Hypothalamus (tissue), 51 donors: Measurements from ENCODE around the gene PROX1.

Experiments
- DNase-seq, 51 donors: peaks; one replicate each; lab custom pipeline; 2025; lab: John Stamatoyannopoulos, UW

The PROX1 gene

DNA sequence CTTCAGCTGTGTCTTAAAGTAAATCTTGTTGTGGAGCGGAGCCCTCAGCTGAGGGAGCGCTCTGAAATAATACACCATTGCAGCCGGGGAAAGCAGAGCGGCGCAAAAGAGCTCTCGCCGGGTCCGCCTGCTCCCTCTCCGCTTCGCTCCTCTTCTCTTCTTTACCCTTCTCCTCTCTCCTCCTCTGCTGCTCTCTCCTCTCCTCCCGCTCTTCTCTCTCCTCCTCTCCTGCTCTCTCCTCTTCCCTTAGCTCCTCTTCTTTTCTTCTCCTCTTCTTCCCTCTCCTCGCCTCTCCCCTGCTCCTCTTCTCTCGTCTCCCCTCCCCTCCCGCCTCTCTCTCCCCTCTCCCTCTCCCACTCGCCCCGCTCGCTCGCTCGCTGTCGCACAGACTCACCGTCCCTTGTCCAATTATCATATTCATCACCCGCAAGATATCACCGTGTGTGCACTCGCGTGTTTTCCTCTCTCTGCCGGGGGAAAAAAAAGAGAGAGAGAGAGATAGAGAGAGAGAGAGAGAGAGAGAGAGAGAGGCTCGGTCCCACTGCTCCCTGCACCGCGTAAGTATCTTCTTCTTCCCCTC lies at the start of gene PROX1:
TSS of gene PROX1 (plus strand) at position 47 of the 580 bp plus-strand sequence. CDS start 8,563 bp downstream, outside the sequence.
- peak in 8 of 51 donors; percentile 28 to 83 (median 54) for DNase-seq

DNA sequence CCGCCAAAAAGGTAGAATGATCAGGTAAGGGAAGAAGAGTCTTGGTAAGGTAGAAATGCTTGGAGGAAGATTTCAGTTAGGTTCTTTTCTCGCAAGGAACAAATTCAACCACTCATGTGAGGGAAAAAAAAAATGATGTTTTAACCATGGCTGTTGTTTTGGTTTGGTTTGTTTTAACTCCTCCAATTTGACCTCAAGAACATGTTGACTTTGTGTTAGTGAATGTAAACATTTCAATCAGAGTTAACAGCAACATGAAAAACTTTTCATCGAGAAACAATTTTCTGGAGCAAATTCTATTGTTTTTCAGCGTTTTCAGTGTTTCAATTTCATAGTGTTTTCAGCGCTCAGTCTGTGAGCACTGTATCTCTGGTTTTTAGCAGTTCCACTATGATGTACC lies 49.0 kb upstream of the PROX1 start:
- DNase-seq = no peak

DNA sequence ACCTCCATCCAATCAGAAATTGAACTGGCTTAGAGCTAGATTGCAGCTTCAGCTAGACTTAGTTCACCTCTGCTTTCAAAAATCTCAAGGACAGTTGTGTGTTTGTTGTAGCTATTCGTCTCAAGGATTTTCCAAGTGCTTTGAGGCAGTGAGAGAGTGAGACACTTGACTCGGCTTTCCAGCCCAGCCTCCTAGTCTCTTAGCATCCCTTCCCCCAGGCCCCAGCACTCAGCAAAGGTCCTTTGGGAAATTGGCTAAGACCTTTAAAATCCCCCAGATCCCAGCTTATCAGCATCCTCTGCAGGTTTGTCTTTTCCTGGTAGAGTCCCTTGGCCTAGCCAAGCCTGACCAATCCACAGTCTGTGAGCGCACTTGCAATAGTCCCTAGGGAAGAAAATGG lies 47.9 kb upstream of the PROX1 start:
- DNase-seq = no peak

DNA sequence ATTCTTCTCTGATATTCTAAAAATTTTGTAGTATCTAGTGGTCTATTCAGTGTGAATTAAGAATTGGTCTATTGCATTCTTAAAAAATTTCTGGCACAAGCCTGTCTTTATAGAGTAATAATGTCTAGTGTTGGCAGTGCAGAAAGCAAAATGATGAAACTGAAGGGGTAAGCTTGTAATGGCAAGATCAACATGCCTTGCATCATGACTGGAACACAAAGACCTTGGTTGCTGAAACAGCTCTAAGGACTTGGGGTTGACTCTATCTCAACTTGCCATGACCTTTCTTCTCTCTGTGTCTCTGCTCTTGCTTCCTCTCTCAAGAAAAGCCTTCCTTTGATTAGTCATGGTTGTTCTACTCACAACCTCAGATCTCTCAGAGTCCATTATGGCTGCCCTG lies 46.8 kb upstream of the PROX1 start:
- DNase-seq = no peak

GRCh38 chr1:213942061-213942460 lies 45.7 kb upstream of the PROX1 start:
- DNase-seq = no peak

DNA sequence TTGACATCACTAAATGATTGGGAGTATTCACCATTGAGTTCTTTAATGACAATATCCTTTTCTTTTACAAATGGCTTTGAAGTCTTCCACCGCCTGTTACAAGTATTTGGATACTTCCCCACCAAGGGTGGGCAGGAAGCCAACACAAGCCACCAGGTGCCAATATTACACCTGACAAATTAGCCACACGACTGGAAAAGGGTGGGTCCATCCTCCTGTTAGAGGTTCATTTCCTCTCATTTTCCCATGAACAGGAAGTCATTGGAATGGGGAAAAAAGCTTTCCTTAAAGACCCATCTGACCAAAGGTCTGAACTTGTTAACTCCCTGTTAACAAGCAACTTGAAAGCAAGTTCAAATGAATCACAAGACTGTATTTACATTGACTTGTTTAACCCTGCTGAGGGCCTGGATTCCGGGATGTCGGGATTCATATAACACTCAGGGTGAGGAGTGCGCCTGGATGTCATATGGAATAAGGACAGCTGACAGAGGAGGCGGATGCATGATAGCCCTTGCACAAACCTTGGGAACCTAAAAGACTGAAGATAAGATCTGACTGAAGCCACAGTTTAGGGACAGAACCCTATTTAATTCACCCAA lies 40.5 kb upstream of the PROX1 start:
- no peak for DNase-seq

- DNase-seq = no peak
Observed at GRCh38 chr1:213951876-213952275, 35.9 kb upstream of the PROX1 start.

GRCh38 chr1:213953806-213954205 lies 34.0 kb upstream of the PROX1 start:
- DNase-seq = no peak

GRCh38 chr1:213956295-213956770 lies 31.4 kb upstream of the PROX1 start:
- DNase-seq = no peak

GRCh38 chr1:213958346-213958745 lies 29.4 kb upstream of the PROX1 start:
- no peak for DNase-seq

DNA sequence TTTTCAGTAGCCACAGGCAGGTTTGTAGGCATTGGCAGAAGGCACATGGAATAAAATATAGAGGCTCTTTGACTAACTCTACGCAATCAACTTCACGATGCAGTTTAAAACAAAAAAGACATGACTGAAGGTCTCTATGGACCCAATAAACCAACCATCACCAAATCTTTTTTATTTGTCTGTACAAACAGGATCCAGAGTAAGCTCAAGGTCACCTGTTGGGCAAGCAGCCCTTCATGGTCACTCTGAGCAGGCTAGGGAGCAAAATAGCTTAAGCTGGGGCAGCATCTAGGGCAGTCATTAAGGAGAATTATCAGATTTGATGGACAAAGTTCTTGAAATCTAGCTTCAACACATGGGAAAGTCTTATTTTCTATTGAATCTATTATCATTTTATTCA lies 26.8 kb upstream of the PROX1 start:
- DNase-seq = no peak

- DNase-seq = no peak
Observed at GRCh38 chr1:213962508-213962907, 25.3 kb upstream of the PROX1 start.

- DNase-seq = no peak
Observed at GRCh38 chr1:213966122-213966521, 21.7 kb upstream of the PROX1 start.

DNA sequence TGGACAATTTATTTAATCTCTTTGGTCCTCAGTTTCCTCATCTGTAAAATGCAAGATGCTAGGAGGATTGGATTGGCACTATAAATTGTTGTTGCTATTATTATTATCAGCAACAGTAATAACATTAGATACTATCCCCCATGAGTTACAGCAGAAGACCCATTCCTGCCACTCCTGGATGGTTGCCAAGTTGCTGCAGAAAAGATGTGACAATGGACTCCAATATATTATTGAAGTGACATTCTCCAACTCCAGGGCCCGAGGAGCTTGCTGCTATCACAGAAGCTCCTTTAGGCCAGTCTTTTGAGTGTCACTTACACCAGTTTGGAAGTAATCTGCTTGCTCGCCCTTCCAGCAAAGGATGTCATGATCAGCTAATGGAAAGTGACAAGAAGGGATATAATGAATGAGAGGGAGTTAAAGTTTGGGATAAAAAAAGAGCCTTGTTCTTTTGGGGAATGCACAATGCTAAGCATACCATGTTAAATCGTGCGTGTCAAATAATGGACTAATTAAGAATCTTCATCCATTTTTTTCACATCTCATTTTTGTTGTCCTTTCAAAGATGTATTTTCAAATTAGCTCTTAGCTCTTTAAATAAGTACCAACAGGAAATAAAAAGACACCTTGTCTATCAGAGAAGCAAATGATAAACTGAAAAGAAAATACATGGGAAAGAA lies 19.5 kb upstream of the PROX1 start:
- DNase-seq = no peak

GRCh38 chr1:213969958-213970555 lies 17.7 kb upstream of the PROX1 start:
- DNase-seq = no peak

GRCh38 chr1:213972141-213972540 lies 15.6 kb upstream of the PROX1 start:
- DNase-seq = no peak

DNA sequence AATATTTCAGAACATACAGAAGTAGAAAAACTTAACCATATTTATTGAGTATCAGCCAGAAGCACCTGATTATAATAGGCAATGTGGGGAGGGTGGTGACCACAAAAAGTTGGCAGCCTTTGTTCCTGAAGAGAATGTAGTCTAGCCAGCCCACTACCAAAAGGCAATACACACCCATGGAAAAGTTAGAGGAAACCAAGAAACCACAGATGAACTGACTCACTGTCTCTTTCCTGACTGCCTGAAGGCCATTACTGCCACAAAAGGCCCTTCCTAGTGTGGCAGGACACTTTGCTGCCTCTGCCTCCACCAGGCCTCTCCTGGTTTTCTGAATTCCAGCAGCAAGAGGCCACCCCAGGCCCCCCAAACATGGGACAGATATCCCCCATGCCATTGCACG lies 14.6 kb upstream of the PROX1 start:
- DNase-seq = no peak

GRCh38 chr1:213976665-213977485 lies 10.9 kb upstream of the PROX1 start:
- DNase-seq = no peak

DNA sequence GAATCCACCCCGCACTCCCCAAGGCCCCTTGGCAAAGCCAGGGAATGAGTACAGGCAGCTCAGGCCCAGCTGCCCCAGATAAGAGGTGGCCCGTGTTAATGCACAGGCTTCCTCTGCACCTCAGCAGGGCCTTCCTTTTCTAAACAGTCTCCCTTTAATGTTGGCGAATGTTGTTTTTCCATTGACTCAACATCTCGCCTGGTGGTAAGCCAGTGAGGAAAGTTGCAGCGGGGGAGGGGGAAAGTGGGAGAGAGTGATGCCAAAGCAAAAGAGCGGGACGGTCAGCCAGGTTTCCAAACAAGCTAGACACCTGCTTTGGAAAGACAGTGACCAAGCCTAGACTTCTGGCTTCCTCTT lies 10.3 kb upstream of the PROX1 start:
- no peak for DNase-seq

- DNase-seq = no peak
Observed at GRCh38 chr1:213977909-213978308, 9.9 kb upstream of the PROX1 start.
